NCI-H524 (cell line): Measurements from ENCODE around the gene PCDHGA8.
"Not testable (repeated sequence)": the region's sequence is repeated elsewhere in the genome, so short reads cannot be mapped to it uniquely, and the experiment has no call there.

Experiments used
- DNase-seq, 2 experiments: peaks; one replicate each; lab custom pipeline; 2025; lab: John Stamatoyannopoulos, UW

The PCDHGA8 gene

GRCh38 chr5:141371572-141372475 is 20.6 kb upstream of the PCDHGA8 start:
- no peak for DNase-seq

- DNase-seq: no peak
Observed at GRCh38 chr5:141373673-141374317, 18.6 kb upstream of the PCDHGA8 start, which contains the start of gene PCDHGA6. Gene PCDHGA6 (plus strand): TSS chr5:141373891. CDS start chr5:141374084, 193 bp downstream.

- DNase-seq: no peak
Observed at GRCh38 chr5:141374627-141375026, 17.8 kb upstream of the PCDHGA8 start.

GRCh38 chr5:141375444-141376155 is 16.8 kb upstream of the PCDHGA8 start:
- not testable (repeated sequence) for DNase-seq

- DNase-seq: no peak
Observed at GRCh38 chr5:141382469-141383294, 9.8 kb upstream of the PCDHGA8 start, which contains the start of gene PCDHGA7. Gene PCDHGA7 (plus strand): TSS chr5:141382742. CDS start chr5:141382900, 158 bp downstream.

GRCh38 chr5:141383345-141383744 is 9.1 kb upstream of the PCDHGA8 start:
- DNase-seq: no peak

GRCh38 chr5:141384471-141385267 is 7.8 kb upstream of the PCDHGA8 start:
- no peak for DNase-seq

- DNase-seq: not testable (repeated sequence)
Observed at GRCh38 chr5:141387557-141388311, 4.7 kb upstream of the PCDHGA8 start, which contains the start of gene PCDHGB4. Gene PCDHGB4 (plus strand): TSS chr5:141387698. CDS start chr5:141387885, 187 bp downstream.

- DNase-seq: no peak
Observed at GRCh38 chr5:141388661-141389060, 3.8 kb upstream of the PCDHGA8 start.

- DNase-seq: no peak
Observed at GRCh38 chr5:141389153-141390042, 3.0 kb upstream of the PCDHGA8 start.

- no peak for DNase-seq
Observed at GRCh38 chr5:141393267-141393666, 834 bp downstream of the PCDHGA8 start.

- DNase-seq: not testable (repeated sequence)
Observed at GRCh38 chr5:141394401-141395187, 2.2 kb downstream of the PCDHGA8 start.

- DNase-seq: not testable (repeated sequence)
Observed at GRCh38 chr5:141397756-141398551, 5.5 kb downstream of the PCDHGA8 start, which contains the start of gene PCDHGB5. Gene PCDHGB5 (plus strand): TSS chr5:141397947. CDS start chr5:141398128, 181 bp downstream.

- no peak for DNase-seq
Observed at GRCh38 chr5:141398608-141399007, 6.2 kb downstream of the PCDHGA8 start.

GRCh38 chr5:141399555-141400258 is 7.3 kb downstream of the PCDHGA8 start:
- DNase-seq: no peak
